Mesothelial cell of epicardium (in vitro differentiated cells): ENCODE measurements around the gene MASP1. TPM values are rescaled to one million over a fixed set of nuclear protein-coding genes. Genes with fewer than 3 reads are reported as not detected.

ENCODE experiments used
- DNase-seq, 2 experiments: peaks; one replicate each; pipeline ENCODE4 v3.0.0; 2021; ENCODE audit warnings: low spot score in 2 of 2; ENCODE audit not compliant: unreplicated experiment in 2 of 2
- H3K27ac Mint-ChIP-seq: 2 replicates; pipeline ENCODE4 v1.8.0; 2021; ENCODE audit warnings: mixed read lengths
- H3K27me3 Mint-ChIP-seq: 2 replicates; pipeline ENCODE4 v1.8.0; 2021; ENCODE audit warnings: low read depth, mixed read lengths
- H3K36me3 Mint-ChIP-seq: 2 replicates; pipeline ENCODE4 v1.8.0; 2021; ENCODE audit warnings: mixed read lengths
- H3K4me1 Mint-ChIP-seq: 2 replicates; pipeline ENCODE4 v1.8.0; 2021; ENCODE audit warnings: mixed read lengths
- H3K4me3 Mint-ChIP-seq: 2 replicates; pipeline ENCODE4 v1.8.0; 2021; ENCODE audit warnings: mild to moderate bottlenecking, moderate library complexity, mixed read lengths
- H3K9me3 Mint-ChIP-seq: 2 replicates; pipeline ENCODE4 v1.8.0; 2021; ENCODE audit warnings: mixed read lengths
- total RNA-seq: library from RNA; stranded (reverse); gene quantifications from 3 replicates; pipeline ENCODE4 v1.2.1, GENCODE V29; 2021
- TF ChIP-seq, protein P1 (sequence below): fragments of 200-600 bp; sonication (generic); IDR thresholded peaks from one replicate; pipeline ENCODE4 v1.5.0; 2021; ENCODE audit warnings: antibody characterized with exemption; ENCODE audit not compliant: unreplicated experiment

MASP1 gene
- total RNA-seq, 1 donor from 2014 or later = 2.4 TPM

DNA sequence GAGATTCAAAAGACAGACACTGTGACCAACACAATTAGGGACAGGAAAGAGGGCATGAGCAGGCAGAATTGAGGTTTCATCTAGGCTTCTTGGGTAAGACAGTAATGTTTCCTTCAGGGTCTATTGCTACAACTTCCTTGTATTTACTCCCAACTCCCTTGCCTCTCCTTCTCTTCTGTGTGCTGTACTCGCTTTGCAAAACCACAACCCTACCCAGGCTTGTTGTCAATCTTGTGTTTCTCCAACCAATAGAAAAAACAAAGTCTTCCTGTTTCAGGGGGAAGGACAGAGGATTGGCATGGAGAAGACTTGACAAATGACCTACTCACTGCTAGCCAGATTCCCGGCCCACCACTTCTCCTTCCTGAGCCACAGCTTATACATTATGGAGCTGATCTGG, 36.3 kb upstream of the MASP1 start:
- TF ChIP-seq, protein P1, sequence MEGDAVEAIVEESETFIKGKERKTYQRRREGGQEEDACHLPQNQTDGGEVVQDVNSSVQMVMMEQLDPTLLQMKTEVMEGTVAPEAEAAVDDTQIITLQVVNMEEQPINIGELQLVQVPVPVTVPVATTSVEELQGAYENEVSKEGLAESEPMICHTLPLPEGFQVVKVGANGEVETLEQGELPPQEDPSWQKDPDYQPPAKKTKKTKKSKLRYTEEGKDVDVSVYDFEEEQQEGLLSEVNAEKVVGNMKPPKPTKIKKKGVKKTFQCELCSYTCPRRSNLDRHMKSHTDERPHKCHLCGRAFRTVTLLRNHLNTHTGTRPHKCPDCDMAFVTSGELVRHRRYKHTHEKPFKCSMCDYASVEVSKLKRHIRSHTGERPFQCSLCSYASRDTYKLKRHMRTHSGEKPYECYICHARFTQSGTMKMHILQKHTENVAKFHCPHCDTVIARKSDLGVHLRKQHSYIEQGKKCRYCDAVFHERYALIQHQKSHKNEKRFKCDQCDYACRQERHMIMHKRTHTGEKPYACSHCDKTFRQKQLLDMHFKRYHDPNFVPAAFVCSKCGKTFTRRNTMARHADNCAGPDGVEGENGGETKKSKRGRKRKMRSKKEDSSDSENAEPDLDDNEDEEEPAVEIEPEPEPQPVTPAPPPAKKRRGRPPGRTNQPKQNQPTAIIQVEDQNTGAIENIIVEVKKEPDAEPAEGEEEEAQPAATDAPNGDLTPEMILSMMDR = no peak
- Mint-ChIP-seq H3K9me3 (no peaks in the 10 kb centered on the region), H3K27ac (no peak overlapping the region), H3K27me3 (peaks cover 4% of the 10 kb centered on the region), H3K4me1 (no peaks in the 10 kb centered on the region), H3K36me3 (no peaks in the 10 kb centered on the region), H3K4me3 (no peak overlapping the region)
- DNase-seq = no peak

DNA sequence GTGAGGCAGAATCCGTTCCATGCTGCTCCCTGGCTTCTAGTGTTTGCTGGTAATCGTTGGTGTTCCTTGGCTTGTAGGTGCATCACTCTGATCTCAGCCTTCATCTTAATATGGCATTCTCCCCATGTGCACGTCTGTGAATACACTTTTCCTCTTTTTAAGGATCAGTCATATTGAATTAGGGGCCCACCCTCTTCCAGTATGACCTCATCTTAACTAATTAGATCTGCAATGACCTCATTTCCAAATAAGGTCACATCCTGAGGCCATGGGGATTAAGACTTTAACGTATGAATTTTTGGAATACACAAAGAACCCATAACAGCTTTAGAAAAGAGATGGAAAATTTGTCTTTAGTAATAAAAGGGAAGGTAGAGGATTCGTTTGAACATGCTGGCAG, 34.1 kb upstream of the MASP1 start:
- Mint-ChIP-seq H3K9me3 (no peaks in the 10 kb centered on the region), H3K27me3 (peaks cover 2% of the 10 kb centered on the region), H3K36me3 (no peaks in the 10 kb centered on the region), H3K4me1 (peaks cover 2% of the 10 kb centered on the region), H3K27ac (no peak overlapping the region), H3K4me3 (no peak overlapping the region)
- DNase-seq = no peak
- TF ChIP-seq, protein P1 = no peak

DNA sequence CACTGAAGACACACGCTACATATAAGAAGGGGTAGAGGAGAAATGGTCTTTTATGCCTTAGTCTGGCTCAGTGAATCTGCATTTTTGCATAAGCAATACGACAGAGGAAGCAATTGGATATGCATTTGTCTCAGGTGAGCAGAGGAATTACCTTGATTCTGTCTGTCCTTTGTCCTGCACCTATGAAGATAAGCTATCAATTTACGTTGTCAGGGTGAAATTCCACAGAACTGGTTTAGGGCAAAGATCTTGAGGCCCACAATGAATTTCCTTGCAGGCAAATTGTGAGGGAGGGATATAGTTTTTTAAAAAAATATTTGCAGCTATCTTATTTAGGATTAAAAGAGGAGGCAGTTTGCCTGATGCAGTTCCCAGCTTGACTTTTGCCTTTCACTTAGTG, 31.6 kb upstream of the MASP1 start:
- DNase-seq = no peak
- Mint-ChIP-seq H3K4me3 (no peak overlapping the region), H3K4me1 (peaks cover 6% of the 10 kb centered on the region), H3K36me3 (no peaks in the 10 kb centered on the region), H3K27ac (no peak overlapping the region), H3K9me3 (no peaks in the 10 kb centered on the region), H3K27me3 (peaks cover 6% of the 10 kb centered on the region)
- TF ChIP-seq, protein P1 = no peak

DNA sequence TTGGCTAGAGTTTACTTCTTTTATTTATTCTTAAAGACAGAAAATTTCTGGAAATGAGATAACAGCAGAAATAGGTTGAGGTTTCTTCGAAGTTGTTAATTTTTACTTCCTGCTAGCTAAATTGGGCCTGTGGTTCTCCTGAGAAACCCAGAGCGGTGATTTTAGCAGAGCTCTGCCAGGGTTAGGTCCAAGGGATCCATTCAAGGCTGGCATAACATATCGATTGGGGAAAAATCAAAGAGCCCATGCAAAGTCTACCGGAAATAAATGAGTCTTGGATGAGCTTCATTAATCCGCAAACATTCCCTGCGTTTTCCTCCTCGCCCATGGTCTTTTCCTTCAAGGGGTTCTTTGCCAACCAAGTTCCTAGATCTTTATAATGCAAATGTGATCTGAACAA, 30.8 kb upstream of the MASP1 start:
- H3K27ac Mint-ChIP-seq = no peak overlapping the region
- H3K27me3 Mint-ChIP-seq = peaks cover 11% of the 10 kb centered on the region
- no peaks in the 10 kb centered on the region for H3K36me3 Mint-ChIP-seq
- DNase-seq = no peak
- peaks cover 6% of the 10 kb centered on the region for H3K4me1 Mint-ChIP-seq
- no peaks in the 10 kb centered on the region for H3K9me3 Mint-ChIP-seq
- no peak overlapping the region for H3K4me3 Mint-ChIP-seq
- TF ChIP-seq, protein P1 = no peak

DNA sequence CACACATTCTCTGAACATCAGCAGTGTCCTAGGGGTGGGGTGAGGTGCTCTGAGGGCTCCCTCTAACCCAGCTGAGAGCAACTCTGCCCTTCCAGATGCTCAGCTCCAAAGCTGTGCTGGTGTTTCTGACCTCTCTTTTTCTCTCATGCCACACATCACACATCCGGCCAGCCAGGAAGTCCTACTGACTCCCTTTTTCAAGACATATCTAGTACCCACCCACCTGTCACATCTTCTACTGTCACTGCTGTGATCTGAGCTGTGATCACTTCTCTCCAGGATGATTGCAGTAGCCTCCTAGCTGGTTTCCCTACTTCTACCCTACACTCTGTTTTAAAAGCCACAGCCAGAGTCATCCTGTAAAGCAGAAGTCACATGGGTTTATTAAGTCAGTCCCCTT, 30.2 kb upstream of the MASP1 start:
- H3K4me3 Mint-ChIP-seq = no peak overlapping the region
- no peak for DNase-seq
- H3K36me3 Mint-ChIP-seq = no peaks in the 10 kb centered on the region
- peaks cover 17% of the 10 kb centered on the region for H3K27me3 Mint-ChIP-seq
- TF ChIP-seq, protein P1 = no peak
- peaks cover 6% of the 10 kb centered on the region for H3K4me1 Mint-ChIP-seq
- H3K27ac Mint-ChIP-seq = no peak overlapping the region
- no peaks in the 10 kb centered on the region for H3K9me3 Mint-ChIP-seq

DNA sequence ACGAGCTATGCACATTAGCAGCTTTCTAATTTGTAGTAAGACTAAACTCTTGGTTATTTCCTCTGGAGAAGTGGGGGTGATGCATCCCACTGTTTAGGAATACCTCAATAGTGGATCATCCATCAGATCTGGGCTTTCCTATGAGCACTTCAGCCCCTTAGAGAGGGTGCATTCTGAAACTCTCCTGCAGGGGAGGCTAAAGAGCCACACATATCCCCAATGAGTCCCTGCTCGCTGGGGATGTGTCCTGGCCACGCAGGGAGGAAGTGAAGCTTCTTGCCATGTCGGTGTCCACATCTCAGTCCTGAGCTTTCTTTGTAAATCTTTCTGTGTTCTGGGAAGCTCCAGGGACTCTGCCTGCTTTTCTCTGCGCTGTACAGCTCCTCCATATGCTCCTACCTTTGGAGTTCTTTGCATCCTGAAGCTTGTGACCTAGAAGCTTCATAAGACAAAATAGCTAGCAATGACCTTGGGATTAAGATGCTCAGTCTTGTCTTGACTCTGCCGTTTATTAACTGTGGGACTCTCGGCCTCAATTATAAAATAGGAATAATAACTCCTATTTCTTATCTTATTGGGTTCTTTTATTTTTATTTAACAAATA, 28.3 kb upstream of the MASP1 start:
- no peak overlapping the region for H3K4me3 Mint-ChIP-seq
- TF ChIP-seq, protein P1 = peak; percentile 82
- H3K36me3 Mint-ChIP-seq = no peaks in the 10 kb centered on the region
- H3K4me1 Mint-ChIP-seq = peaks cover 6% of the 10 kb centered on the region
- no peak overlapping the region for H3K27ac Mint-ChIP-seq
- H3K9me3 Mint-ChIP-seq = no peaks in the 10 kb centered on the region
- H3K27me3 Mint-ChIP-seq = peaks cover 25% of the 10 kb centered on the region
- DNase-seq = peak in 1 of 2 experiments; percentile 80
